ENCODE measurements around the gene RASAL3. TPM values are rescaled to one million over a fixed set of nuclear protein-coding genes. Genes with fewer than 3 reads are reported as not detected.

RASAL3 gene
- 100 to 1,000 TPM; 174 to 179 TPM for total RNA-seq

GRCh38 chr19:15464394-15465385 is at the start of gene RASAL3:
Gene RASAL3 (minus strand): TSS chr19:15464544. CDS start chr19:15464358, 186 bp downstream.
- Mint-ChIP-seq H3K27ac (peak within 1 kb of the TSS; percentile 94), H3K36me3 (ENCODE audit: low read depth) (peaks cover 65% of the 10 kb centered on the region), H3K9me3 (no peaks in the 10 kb centered on the region), H3K4me3 (peak within 1 kb of the TSS; percentile 86), H3K4me1 (peaks cover 71% of the 10 kb centered on the region), H3K27me3 (peaks cover 8% of the 10 kb centered on the region)
- CTCF ChIA-PET: interaction anchor here (0.5 to 3.0 kb wide), 10 partner anchors 10 to 289 kb away, joined by 3 to 24 read pairs (median 6); partner anchors contain the start of gene AKAP8L
- POLR2A ChIA-PET: interaction anchor here (0.6 to 9.5 kb wide), 20 partner anchors 9 to 774 kb away, joined by 3 to 124 read pairs (median 6); partner anchors contain the start of genes AKAP8, AKAP8L, WIZ and ZNF333
- DNase-seq: peak; percentile 80

GRCh38 chr19:15511671-15512424 is 47.5 kb upstream of the RASAL3 start:
- no peak for DNase-seq
- Mint-ChIP-seq H3K36me3 (ENCODE audit: low read depth) (peaks cover 7% of the 10 kb centered on the region), H3K4me1 (peaks cover 48% of the 10 kb centered on the region), H3K9me3 (peaks cover 9% of the 10 kb centered on the region), H3K27ac (no peak overlapping the region), H3K4me3 (no peak overlapping the region), H3K27me3 (peaks cover 31% of the 10 kb centered on the region)
- CTCF ChIA-PET: interaction anchor here (1.2 kb wide), 1 partner anchor 44 kb away, joined by 4 read pairs; no protein-coding TSS in a partner anchor
- POLR2A ChIA-PET: interaction anchor here (1.7 kb wide), 1 partner anchor 48 kb away, joined by 4 read pairs; no protein-coding TSS in a partner anchor

GRCh38 chr19:15508035-15508710 is 43.8 kb upstream of the RASAL3 start, which contains the start of gene CYP4F22:
Gene CYP4F22 (plus strand): TSS chr19:15508525. CDS start chr19:15525337, 16,812 bp downstream.
- H3K4me1 Mint-ChIP-seq: peaks cover 31% of the 10 kb centered on the region
- H3K4me3 Mint-ChIP-seq: peak within 1 kb of the TSS; percentile 46
- no peaks in the 10 kb centered on the region for H3K36me3 Mint-ChIP-seq (ENCODE audit: low read depth)
- no peak for DNase-seq
- no peaks in the 10 kb centered on the region for H3K9me3 Mint-ChIP-seq
- H3K27me3 Mint-ChIP-seq: peaks cover 41% of the 10 kb centered on the region
- CTCF ChIA-PET: no interaction called here
- POLR2A ChIA-PET: interaction anchor here (1.0 kb wide), 1 partner anchor 41 kb away, joined by 3 read pairs; no protein-coding TSS in a partner anchor
- no peak within 1 kb of the TSS for H3K27ac Mint-ChIP-seq

GRCh38 chr19:15507068-15508034 is 43.0 kb upstream of the RASAL3 start:
- CTCF ChIA-PET: interaction anchor here (1.2 to 1.4 kb wide), 2 partner anchors 43 to 88 kb away, joined by 3 read pairs; partner anchors contain the start of genes AKAP8L and RASAL3
- POLR2A ChIA-PET: interaction anchor here (1.0 to 1.1 kb wide), 2 partner anchors 40 to 44 kb away, joined by 3 read pairs; no protein-coding TSS in a partner anchor
- no peaks in the 10 kb centered on the region for H3K9me3 Mint-ChIP-seq
- H3K4me3 Mint-ChIP-seq: peak overlapping the region; percentile 46
- peaks cover 31% of the 10 kb centered on the region for H3K4me1 Mint-ChIP-seq
- H3K27ac Mint-ChIP-seq: no peak overlapping the region
- no peak for DNase-seq
- no peaks in the 10 kb centered on the region for H3K36me3 Mint-ChIP-seq (ENCODE audit: low read depth)
- peaks cover 42% of the 10 kb centered on the region for H3K27me3 Mint-ChIP-seq

GRCh38 chr19:15506074-15506571 is 41.8 kb upstream of the RASAL3 start:
- H3K4me3 Mint-ChIP-seq: no peak overlapping the region
- H3K27ac Mint-ChIP-seq: no peak overlapping the region
- POLR2A ChIA-PET: no interaction called here
- no peaks in the 10 kb centered on the region for H3K36me3 Mint-ChIP-seq (ENCODE audit: low read depth)
- no peaks in the 10 kb centered on the region for H3K9me3 Mint-ChIP-seq
- CTCF ChIA-PET: interaction anchor here (1.2 kb wide), 1 partner anchor 87 kb away, joined by 3 read pairs; the partner anchor contains the start of gene AKAP8L
- peaks cover 48% of the 10 kb centered on the region for H3K27me3 Mint-ChIP-seq
- no peak for DNase-seq
- peaks cover 28% of the 10 kb centered on the region for H3K4me1 Mint-ChIP-seq

- Mint-ChIP-seq H3K27me3 (peaks cover 36% of the 10 kb centered on the region), H3K9me3 (no peaks in the 10 kb centered on the region)
- CTCF ChIA-PET: interaction anchor here (0.9 to 1.2 kb wide), 2 partner anchors 16 to 53 kb away, joined by 3 to 5 read pairs; no protein-coding TSS in a partner anchor
These were observed 37.9 kb upstream of the RASAL3 start for GRCh38 chr19:15502264-15502663.

GRCh38 chr19:15501596-15501995 is 37.3 kb upstream of the RASAL3 start:
- peaks cover 33% of the 10 kb centered on the region for H3K27me3 Mint-ChIP-seq
- no peaks in the 10 kb centered on the region for H3K9me3 Mint-ChIP-seq
- POLR2A ChIA-PET: no interaction called here
- peaks cover 4% of the 10 kb centered on the region for H3K4me1 Mint-ChIP-seq
- CTCF ChIA-PET: interaction anchor here (0.9 kb wide), 1 partner anchor 16 kb away, joined by 5 read pairs; no protein-coding TSS in a partner anchor
- DNase-seq: no peak
- H3K27ac Mint-ChIP-seq: no peak overlapping the region
- no peak overlapping the region for H3K4me3 Mint-ChIP-seq
- no peaks in the 10 kb centered on the region for H3K36me3 Mint-ChIP-seq (ENCODE audit: low read depth)

More at GRCh38 chr19:15502264-15502663, 37.9 kb upstream of the RASAL3 start:
- POLR2A ChIA-PET: no interaction called here
- peaks cover 4% of the 10 kb centered on the region for H3K4me1 Mint-ChIP-seq
- no peaks in the 10 kb centered on the region for H3K36me3 Mint-ChIP-seq (ENCODE audit: low read depth)
- DNase-seq: no peak
- H3K27ac Mint-ChIP-seq: no peak overlapping the region
- no peak overlapping the region for H3K4me3 Mint-ChIP-seq

- ChIA-PET POLR2A (no interaction called here), CTCF (no interaction called here)
- H3K4me1 Mint-ChIP-seq: peaks cover 2% of the 10 kb centered on the region
- DNase-seq: no peak
- no peaks in the 10 kb centered on the region for H3K36me3 Mint-ChIP-seq (ENCODE audit: low read depth)
- H3K27ac Mint-ChIP-seq: no peak overlapping the region
- no peaks in the 10 kb centered on the region for H3K9me3 Mint-ChIP-seq
- no peak overlapping the region for H3K4me3 Mint-ChIP-seq
- H3K27me3 Mint-ChIP-seq: peaks cover 23% of the 10 kb centered on the region
These were observed 34.6 kb upstream of the RASAL3 start for GRCh38 chr19:15498910-15499309.

- POLR2A ChIA-PET: no interaction called here
- no peak for DNase-seq
- CTCF ChIA-PET: no interaction called here
- H3K27me3 Mint-ChIP-seq: peaks cover 25% of the 10 kb centered on the region
- H3K4me1 Mint-ChIP-seq: peaks cover 2% of the 10 kb centered on the region
- no peak overlapping the region for H3K27ac Mint-ChIP-seq
- no peak overlapping the region for H3K4me3 Mint-ChIP-seq
- H3K36me3 Mint-ChIP-seq (ENCODE audit: low read depth): no peaks in the 10 kb centered on the region
- no peaks in the 10 kb centered on the region for H3K9me3 Mint-ChIP-seq
These were observed 34.0 kb upstream of the RASAL3 start for GRCh38 chr19:15498156-15498858.

- Mint-ChIP-seq H3K4me1 (peaks cover 2% of the 10 kb centered on the region), H3K4me3 (no peak overlapping the region), H3K27me3 (peaks cover 15% of the 10 kb centered on the region), H3K36me3 (ENCODE audit: low read depth) (no peaks in the 10 kb centered on the region), H3K27ac (no peak overlapping the region), H3K9me3 (no peaks in the 10 kb centered on the region)
- no peak for DNase-seq
- CTCF ChIA-PET: no interaction called here
- POLR2A ChIA-PET: no interaction called here
These were observed 30.8 kb upstream of the RASAL3 start for GRCh38 chr19:15495151-15495550.
